GM19324 (cell line): ENCODE results near the gene NEK7.
"Not testable (repeated sequence)": the region's sequence is repeated elsewhere in the genome, so short reads cannot be mapped to it uniquely, and the experiment has no call there.

Experiments
- ATAC-seq: cut with Tn5 transposase; IDR thresholded peaks from one replicate; pipeline ENCODE4 v1.9.1; 2021; ENCODE audit warnings: mild to moderate bottlenecking, moderate library complexity; ENCODE audit not compliant: unreplicated experiment, low FRiP score

The NEK7 gene

GRCh38 chr1:198197285-198197684 lies 40.5 kb downstream of the NEK7 start:
- ATAC-seq = no peak

DNA sequence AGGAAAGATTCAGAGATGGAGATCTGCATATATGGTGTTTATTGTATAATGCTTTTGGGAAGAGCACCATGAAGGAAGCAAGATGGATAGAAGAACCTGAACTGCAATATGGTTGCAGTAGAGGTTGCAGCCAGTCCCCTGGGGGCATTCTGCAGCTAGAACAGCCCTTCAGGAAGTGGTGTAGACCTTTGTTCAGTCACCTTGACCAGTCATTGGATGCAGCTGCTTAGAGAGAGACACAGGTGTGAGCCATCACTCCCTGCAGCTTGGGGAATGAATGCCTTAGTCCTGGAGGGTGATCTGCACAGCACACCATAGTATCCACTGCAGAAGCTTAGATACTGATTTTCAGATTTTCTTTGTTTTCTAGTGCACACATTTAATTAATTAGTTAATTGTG lies 42.3 kb downstream of the NEK7 start:
- ATAC-seq = no peak

GRCh38 chr1:198201956-198202784 lies 45.4 kb downstream of the NEK7 start:
- ATAC-seq = peak; percentile 65

GRCh38 chr1:198203434-198203833 lies 46.6 kb downstream of the NEK7 start:
- no peak for ATAC-seq

DNA sequence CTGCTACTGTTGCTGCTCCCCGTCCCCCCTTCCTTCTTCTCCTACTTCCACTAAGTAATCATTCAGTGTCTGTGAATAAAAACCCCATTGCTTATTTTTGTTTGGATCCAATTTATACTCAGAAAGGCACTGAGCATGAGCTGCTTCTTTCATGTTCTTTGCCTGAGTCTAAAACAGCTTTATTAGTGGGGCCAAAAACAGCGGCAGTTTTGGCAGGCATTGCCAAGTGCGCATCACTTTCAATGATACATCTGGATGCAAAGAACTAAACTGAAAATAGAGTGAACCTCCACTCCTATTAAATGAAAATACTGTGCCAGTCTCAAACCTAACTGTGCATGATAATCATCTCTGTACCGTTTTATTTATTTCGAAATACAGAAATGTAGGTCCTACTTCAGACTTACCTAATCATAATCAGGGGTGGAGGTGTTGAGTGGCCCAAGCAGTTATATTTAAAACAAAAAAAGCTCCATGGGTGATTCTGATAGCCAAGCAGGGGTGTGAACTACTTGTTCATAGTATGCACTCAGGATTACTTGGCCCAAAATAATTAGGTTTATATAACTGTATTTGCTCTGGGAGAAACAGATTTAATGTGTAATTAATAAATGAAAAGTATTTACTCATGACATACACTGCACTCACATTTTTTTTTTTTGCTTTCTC lies 48.4 kb downstream of the NEK7 start:
- ATAC-seq = no peak

DNA sequence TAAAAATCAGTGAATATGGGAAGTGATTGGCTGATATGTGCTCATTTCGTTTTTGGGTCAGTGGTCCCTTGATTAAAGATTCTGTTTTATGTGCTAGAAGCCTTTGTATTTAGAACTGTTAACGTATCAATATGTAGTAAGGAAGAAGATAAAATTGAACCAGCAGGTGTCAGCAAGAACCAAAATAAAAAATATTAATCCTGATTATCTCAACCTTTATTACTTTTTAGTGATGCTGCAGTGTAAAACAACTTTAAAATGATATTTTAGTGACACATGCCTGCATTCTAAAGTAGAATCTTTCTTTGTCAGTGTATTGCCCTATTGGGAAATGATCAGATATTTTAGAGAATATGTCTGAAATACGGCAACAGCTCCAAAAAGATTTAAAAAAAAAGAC lies 49.5 kb downstream of the NEK7 start:
- no peak for ATAC-seq

DNA sequence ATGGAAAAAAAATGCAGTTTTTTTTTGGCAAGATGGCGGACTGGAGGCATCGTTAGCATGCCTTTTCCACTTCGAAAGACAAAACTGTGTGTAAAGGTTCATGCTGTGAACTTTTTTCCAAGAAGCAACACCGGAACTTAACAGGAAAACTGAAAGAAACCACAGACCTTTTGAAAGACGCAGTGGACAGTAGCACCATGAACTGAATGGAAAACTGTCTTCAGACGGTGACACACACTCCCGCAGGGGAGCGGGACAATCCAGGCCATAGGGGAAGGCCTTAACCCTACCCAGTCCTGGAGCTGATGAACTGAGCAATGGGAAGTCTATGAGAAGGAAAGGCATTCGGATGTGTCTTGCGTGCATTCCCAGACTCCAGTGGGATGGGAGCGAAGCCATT lies 54.9 kb downstream of the NEK7 start:
- ATAC-seq = no peak

DNA sequence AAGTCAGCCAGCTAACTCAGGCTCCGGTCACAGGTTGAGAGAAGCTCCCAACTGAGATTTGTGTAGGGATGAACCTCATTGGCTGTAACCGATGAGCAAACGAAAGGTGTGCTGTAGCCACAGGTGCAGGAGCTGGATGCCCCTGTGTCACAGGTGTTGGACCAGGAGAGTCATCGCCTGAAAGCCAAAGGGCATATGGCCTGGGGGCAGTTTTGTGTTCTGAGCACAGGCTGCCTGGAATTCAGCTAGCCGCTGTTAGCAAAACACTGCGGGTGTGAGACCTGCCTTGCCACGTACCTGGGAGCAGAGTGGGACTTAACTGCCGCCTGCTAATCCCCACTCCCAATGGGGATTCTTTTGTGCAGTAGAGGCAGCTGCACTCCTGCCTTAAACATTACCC lies 55.3 kb downstream of the NEK7 start:
- ATAC-seq = no peak

GRCh38 chr1:198212675-198213074 lies 55.9 kb downstream of the NEK7 start:
- no peak for ATAC-seq

DNA sequence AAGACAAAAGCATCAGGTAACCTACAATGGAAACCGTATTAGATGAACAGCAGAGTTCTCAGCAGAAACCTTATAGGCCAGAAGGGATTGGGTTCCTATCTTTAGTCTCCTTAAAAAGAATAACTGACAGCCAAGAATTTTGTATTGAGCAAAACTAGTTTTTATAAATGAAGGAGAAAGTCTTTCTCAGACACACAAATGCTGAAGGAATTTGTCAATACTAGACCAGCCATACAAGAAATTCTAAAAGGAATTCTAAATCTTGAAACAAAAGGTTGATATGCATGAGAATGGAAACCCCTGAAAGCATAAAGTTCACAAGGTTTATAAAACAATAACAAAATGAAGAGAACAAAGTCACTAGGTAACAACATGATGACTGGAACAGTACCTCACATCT lies 58.1 kb downstream of the NEK7 start:
- ATAC-seq = no peak

- no peak for ATAC-seq
Measured at GRCh38 chr1:198220428-198220827, 63.6 kb downstream of the NEK7 start.

GRCh38 chr1:198227010-198227409 lies 70.2 kb downstream of the NEK7 start:
- ATAC-seq = not testable (repeated sequence)

- not testable (repeated sequence) for ATAC-seq
Measured at GRCh38 chr1:198227454-198227853, 70.7 kb downstream of the NEK7 start.

- ATAC-seq = no peak
Measured at GRCh38 chr1:198228925-198229324, 72.1 kb downstream of the NEK7 start.

DNA sequence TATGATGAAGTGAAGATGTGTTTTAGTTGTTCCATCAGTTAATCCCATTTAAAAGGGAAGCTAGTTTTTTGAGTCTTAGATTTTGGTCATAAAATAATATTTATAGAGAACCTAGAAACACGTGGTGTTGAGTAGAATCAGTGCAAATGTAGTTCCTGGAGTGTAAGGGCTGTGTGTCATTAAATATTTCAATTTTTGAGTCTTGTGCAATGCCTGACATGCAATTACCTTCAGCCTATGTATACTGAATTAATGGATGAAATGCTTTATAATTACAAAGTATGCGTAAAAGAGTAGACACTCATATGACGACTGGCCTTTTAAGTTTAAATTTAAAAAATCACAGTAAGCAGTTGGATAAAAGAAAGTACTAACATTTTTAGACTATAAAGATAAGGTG lies 75.0 kb downstream of the NEK7 start:
- ATAC-seq = no peak

GRCh38 chr1:198232378-198232777 lies 75.6 kb downstream of the NEK7 start:
- no peak for ATAC-seq

DNA sequence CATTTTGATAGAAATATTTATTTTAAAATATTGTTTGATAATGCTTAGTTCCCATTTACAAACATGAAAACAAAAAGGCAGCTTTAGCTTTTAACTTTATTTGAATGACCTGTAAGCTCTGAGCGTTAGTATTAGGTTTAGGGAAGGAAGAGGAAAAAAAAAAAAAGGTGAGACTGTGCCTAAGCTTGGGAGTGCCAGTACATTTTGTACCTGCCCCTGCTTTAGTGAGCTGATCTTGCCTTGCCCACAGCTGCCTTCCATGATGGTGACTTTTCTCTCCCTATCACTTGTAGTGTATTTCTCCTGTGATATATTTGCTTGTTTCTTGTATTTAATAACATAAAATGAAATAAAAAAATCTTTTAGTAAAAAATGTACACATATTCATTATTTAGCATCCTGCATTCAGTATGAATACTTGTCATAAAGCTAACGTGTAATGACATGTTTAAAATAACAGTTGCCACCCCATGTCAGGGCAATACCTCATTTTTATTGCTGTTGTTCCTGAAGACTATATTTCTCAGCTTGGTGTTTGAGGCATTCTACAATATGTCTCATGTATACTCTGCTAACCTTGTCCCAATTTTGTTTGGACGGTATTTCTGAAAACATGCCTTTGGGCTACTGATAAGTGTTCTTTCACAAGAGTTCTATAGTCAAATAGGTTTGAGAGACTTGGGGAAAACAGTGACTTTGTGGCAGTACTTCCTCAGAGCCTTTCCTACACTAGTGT lies 76.3 kb downstream of the NEK7 start:
- no peak for ATAC-seq

GRCh38 chr1:198234520-198235251 lies 77.9 kb downstream of the NEK7 start:
- ATAC-seq = no peak

GRCh38 chr1:198238121-198238520 lies 81.3 kb downstream of the NEK7 start:
- ATAC-seq = no peak

DNA sequence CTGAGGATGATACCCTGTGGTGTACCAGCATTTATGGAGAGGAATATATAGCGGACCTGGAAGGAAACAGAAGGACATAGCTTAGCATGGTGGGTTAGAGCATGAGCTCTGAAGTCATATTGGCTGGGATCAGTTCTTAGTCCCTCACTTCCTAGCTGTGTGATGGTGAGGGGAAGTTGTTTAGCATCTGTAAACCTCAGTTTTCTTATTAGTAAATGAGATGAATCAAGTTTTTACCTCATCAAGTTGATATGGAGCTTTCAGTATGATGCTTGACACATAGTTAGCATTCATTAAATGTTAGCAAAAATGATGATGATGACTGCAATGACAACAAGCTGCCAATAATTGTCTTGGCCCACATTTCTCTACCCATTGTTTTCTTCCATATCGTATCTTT lies 84.8 kb downstream of the NEK7 start:
- no peak for ATAC-seq

DNA sequence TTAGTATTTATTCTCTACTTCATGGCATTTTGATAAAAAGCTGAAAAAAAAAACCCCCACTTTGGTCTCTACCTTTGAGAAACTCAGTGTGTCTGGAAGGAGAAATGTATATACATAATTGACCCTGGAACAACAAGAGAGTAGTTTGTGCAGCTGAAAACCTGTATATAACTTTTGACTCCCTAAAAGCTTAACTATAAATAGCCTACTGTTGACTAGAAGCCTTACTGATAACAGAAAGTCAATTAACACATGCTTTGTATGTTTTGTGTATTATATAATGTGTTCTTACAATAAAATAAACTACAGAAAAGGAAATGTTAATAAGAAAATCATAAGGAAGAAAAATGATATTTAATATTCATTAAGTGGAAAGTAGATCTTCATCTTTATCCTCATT lies 88.0 kb downstream of the NEK7 start:
- ATAC-seq = no peak
